HG02571 (cell line): ENCODE results near the gene LIPK.

Source experiments
- ATAC-seq: cut with Tn5 transposase; IDR thresholded peaks from one replicate; pipeline ENCODE4 v1.9.1; 2021; ENCODE audit warnings: mild to moderate bottlenecking, moderate library complexity; ENCODE audit not compliant: unreplicated experiment

LIPK gene

DNA sequence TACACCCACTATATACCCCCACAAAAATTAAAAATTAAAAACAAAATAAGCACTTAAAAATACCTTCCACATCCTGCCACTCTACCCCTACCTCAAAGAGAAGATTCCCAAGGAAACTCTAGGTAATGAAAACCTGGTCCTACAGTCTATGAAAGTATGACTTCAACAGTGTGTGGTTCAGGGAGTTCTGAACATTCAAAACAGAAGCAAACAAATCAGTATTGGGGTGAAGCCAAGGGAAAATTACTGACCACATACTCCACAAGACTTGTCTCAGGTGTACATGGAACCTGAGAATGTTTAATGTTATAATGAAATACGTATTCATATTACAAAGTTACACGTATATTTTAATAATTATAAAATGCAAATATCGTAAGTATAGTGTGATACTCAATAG, 76.2 kb downstream of the LIPK start:
- no peak for ATAC-seq

- no peak for ATAC-seq
Measured at GRCh38 chr10:88783724-88784123, 77.7 kb downstream of the LIPK start.

- ATAC-seq: no peak
Measured at GRCh38 chr10:88786032-88786770, 80.2 kb downstream of the LIPK start.

- ATAC-seq: no peak
Measured at GRCh38 chr10:88787463-88787862, 81.4 kb downstream of the LIPK start.

DNA sequence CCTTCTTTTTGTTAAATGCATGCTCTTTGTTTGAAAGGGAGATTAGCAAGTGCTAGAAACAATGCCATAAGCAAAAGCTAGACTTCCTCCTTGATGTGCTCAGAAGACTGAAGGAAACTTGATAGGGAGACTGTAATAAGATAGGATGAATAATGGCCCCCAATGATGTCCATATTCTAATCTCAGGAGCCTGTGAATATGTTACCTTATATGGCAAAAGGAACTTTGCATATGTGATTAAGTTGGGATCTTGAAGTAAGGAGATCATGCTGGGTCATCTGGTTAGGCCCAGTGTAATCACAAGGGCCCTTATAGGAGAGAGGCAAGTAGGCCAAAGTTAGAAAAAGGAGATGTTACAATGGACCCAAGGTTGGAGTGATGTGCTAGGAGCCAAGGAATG, 82.9 kb downstream of the LIPK start:
- ATAC-seq: no peak

DNA sequence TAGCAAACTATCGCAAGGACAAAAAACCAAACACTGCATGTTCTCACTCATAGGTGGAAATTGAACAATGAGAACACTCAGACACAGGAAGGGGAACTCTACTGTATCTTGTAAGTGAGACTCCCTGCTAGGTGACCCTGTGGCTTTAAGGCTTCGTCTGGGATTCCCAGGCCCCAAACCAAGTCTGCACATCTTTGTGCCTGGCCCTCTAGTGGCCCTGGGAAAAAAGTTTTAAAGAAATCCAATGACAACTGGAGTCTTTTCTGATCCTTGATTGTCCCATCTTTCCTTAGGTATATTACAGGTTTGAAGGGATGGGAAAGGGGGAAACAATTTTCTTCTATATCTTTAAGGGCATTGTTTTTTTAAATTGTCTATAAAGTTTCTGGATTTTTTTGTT, 85.9 kb downstream of the LIPK start:
- ATAC-seq: no peak

DNA sequence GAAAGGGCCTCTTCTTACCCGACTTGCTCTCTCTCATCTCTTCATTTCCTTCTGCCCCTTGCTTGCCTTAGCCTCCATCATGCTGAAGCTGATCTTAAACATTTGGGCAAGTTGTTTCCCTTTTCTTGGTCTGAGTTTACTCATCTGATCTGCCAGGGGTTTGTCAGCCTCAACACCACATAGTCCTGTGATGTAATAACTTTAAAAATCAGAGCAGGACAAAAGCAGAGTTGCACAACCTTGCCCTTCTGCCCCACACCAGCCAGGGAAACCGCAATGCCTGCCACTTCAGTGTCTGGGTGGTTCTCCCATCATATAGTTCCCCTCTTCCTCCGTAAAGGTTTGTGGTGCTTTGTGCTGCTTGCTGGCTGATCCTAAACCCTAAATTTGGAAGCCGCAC, 86.6 kb downstream of the LIPK start:
- no peak for ATAC-seq

- ATAC-seq: no peak
Measured at GRCh38 chr10:88793712-88794299, 87.8 kb downstream of the LIPK start.

DNA sequence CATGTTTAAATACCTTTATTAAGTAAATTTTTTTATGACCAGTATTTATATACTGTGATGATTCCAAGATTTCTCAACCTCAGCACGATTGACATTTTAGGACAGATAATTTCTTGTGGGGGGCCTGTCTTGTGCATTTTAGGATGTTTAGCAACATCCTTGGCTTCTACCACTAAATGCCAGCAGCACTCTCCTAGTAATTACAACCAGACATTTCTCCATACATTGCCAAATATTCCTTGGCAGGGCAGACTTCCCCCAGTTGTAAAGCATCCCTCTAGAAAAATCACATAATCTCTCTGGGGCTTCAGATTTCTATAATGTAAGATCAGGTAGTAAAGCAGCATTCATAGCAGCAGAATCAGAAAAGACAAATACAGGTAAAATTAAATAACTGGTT, 88.7 kb downstream of the LIPK start:
- no peak for ATAC-seq

DNA sequence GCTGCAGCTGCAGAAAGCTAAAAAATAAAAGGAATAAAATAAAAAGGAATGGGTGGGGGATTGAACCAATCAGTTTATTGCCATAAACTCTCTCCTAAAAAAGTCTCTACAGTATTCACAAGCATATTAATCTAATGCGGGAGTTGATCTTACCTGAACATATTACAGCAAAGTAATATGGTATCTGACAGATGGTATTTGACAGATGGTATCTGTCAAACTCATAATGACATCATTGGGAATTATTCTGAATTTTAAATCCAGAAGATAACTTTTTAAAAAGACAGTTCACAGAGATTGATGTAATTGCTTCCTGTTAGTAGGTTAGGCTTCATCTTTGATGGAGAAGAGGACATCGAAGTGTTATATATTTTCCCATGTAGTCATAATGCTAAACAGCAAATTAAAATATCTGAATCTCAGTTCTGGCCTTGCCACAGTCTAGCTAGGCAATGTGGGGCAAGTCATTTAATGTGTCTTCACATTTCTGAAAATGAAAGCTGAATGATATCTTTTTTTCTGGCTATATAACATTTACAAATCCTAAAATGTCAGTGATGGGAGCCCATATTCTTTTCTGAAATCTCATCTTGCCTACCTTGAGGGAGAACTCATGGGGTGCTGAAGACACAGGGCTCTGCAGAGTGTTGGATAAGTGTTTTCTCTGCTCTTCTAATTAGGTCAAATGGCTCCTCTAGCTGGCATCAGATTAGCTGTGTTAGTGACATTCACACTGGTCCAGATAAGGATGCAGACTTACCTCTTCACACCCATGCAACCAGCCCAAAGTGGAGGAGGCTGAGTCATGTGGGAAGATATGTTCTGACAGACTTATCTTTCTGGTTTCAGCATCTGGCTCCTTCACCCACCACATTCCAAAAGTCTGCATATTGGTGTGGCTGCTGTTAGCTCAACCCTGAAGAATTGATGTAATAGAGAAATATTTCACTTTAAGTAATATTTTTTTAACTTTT, 94.4 kb downstream of the LIPK start:
- no peak for ATAC-seq
